GM19468 (cell line): Measurements from ENCODE around the gene GNG12.

ENCODE experiments used
- ATAC-seq: cut with Tn5 transposase; IDR thresholded peaks from one replicate; pipeline ENCODE4 v1.9.1; 2021; ENCODE audit warnings: mild to moderate bottlenecking, moderate library complexity, moderate number of reproducible peaks; ENCODE audit not compliant: unreplicated experiment; ENCODE audit errors: extremely low read depth

GNG12 gene

GRCh38 chr1:67716800-67717199 is 116.5 kb downstream of the GNG12 start:
- ATAC-seq: no peak

DNA sequence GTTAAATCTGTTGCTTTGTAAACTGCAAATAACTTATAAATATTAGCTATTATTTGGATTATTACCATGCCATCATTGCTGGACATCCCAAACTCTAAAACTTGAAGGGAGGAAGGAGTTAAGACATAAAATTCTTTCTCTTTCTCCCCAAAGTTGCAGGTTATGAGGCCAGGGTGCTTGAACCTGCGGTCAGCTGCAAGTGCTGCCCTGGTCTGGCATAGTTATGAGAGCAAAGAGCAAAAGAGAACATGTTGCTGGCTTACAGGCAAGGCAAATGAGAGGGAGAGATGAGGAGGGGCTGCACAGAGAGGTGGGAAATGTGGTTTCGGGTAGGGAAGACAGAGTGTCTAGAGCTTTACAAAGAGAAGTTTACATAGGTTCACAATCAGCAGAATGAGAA is 117.4 kb downstream of the GNG12 start:
- ATAC-seq: no peak

GRCh38 chr1:67713057-67713846 is 120.0 kb downstream of the GNG12 start:
- no peak for ATAC-seq

GRCh38 chr1:67711855-67712212 is 121.4 kb downstream of the GNG12 start:
- ATAC-seq: no peak

DNA sequence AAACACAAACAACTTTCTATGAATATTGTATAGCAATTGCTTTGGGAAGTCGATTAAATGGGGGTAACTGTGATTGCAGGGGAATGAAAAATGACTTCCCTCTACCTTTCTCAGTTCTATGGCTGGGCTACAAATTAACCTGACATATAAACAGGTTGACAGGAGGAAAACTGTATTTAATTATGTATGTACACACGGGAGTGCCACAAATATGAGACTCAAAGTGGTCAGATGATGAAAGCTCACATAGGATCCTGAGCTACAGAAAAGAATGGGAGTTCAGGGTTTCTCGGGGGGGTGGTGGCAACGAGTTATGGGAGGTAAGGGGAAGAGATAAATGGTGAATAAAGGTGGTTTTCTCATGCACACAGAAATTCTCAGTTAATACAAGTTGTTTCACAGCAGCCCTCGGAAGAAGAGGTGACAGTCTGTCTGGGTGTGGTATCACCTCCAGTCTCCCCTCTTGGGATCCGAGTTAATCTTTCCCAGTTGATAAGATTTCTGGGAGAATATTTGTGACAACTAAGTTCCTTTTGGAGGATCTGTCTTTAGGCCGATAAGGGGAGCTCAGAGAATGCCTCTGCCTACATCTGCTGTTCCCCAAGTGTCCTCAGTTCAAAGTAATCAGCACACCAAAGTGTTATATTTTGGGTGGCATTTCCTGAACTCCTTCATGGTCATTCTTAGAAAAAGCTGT is 122.0 kb downstream of the GNG12 start:
- ATAC-seq: no peak

DNA sequence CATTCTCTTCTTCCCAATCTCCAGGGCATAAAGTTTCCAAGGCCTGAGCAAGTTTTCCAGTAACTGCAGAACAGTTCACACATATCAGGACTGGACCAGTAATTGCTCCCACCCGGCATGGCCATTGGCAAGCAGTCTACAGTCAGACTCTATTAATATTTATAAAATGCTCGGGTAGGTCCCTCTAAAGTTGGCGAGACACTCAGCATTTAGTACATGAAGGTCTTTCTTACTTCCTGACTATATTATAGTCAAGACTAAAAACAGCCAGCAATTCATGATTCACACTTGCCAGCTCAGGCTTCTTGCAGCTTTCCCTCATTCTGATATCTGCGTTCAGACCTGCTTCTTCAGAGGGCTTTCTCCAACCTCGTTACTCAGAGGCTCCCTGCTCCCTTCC is 122.8 kb downstream of the GNG12 start:
- no peak for ATAC-seq

DNA sequence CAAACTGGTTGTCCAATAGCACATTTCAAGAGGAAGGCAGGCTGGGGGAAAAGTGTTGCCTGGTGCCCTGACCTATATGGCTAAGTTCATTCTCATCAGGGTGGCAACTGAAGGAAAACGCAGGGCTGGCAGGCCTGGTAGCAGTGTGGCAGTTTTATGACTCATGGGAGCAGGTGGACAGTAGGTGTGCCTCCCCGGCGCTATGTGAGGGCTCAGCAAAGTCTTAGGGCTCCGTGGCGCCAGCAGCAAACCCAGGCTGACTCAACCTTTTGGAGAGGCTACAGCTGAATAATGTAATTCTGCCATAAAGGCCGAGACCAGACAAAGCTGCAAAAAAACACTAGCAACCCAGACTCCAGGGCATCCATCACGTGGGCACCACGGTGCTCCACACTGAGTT is 124.7 kb downstream of the GNG12 start:
- ATAC-seq: no peak

GRCh38 chr1:67705735-67706453 is 127.4 kb downstream of the GNG12 start:
- ATAC-seq: no peak

DNA sequence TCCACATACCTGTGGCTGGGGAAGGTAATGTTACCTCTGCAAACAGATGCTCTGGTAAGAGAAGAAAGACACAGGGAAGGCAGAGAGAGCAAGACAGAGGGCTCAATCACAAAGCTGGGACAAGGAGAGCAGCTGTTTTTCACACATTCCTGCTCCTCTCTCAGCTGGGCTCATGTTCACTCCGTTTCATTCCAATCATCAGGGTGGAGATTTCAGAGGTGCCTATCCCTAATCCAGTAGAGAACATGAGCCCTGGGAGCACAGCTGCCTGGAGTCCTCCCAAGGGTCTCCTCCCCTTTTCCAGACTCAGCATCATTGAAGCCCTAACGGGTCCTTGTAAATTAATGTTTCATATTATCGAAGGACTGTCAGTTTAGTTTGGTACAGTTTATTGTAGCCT is 128.9 kb downstream of the GNG12 start:
- no peak for ATAC-seq

DNA sequence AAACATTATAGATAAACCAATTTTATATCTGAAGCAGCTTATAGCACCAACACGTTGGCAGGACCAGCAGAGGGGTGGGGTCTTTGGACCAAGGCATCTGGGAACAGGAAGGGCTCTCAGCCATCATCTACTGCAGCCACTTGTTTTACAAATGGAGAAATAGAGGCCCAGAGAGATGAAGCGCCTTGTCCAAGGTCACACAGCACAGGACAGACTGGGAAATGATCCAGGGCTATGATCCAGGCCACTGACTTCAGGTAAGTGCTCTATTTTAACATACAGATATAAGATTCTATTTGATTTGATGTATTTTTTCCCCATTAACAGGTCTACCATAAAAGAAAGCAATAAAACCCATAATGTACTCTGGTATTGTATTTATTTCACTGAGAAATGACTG is 131.4 kb downstream of the GNG12 start:
- ATAC-seq: no peak

GRCh38 chr1:67700692-67701410 is 132.4 kb downstream of the GNG12 start:
- no peak for ATAC-seq

DNA sequence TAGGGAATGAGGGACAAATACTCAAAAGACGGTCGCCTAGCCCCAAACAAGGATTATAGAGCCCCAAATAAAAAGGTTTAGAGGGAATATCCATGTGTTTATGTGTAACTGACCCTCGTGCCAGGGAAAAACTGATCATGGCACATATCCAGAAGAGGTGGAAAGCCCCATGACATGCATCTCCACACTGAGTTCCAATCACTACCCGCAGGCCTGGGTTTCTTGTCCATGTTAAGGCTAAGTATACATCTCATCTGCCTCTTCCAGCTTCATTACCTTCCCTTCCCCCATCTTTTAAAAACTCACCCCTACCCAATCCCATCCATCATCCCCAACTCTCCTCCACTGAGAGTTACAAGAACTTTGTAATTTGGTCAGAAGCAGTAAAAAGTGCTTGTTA is 133.0 kb downstream of the GNG12 start:
- no peak for ATAC-seq

DNA sequence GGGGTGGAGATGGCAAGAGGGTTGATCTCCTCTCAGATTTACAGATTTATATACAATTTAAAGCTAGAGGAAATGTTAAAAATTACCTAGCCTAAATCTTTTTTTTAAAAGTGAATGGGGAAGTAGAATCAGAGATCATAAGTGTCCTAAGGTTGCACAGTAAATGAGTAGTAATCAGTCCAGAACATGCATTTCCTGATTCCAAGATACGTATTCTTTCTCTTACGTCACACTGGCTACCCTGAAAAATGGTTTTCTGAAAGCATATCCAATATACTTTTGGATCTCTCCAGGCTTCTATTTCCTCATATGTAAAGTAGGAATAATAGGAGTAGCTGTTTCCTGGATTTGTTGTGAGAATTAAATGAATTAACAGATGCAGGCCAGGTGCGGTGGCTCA is 136.6 kb downstream of the GNG12 start:
- ATAC-seq: no peak

DNA sequence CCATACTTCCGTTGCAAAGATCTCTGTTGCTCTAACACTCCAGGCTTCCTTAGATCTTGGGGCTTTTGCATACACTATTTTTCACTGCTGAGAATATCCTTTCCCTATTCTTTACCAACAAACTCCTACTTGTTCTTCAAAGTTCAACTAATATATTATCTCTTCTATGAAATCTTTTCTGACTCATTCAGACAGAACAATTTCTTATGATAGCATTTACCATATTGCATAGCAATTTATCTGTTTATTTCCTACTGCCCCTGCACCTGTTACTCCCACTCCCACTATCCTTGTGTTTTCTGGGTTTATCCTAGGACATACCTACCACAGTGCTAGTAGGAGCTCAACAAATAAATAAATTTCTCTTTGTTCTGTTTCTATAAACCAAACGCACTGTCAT is 137.3 kb downstream of the GNG12 start:
- no peak for ATAC-seq

DNA sequence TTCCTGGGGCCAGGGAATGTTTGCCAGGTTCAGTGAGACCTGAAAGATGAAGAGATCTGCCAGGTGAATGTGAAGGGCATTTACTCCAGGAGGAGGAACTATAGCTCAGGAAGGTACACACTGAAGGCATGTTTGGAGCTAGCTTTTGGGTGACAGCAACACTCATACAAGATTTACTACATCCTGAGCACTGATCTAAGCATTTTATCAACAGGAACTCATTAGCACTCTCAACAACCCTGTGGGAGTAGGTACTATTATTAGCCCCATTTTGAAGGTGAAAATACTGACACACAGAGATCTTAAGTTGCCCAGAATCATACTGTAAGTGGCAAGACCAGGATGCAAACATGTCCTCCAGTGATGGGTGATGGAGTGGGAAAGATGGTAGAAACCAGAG is 141.6 kb downstream of the GNG12 start:
- ATAC-seq: no peak

DNA sequence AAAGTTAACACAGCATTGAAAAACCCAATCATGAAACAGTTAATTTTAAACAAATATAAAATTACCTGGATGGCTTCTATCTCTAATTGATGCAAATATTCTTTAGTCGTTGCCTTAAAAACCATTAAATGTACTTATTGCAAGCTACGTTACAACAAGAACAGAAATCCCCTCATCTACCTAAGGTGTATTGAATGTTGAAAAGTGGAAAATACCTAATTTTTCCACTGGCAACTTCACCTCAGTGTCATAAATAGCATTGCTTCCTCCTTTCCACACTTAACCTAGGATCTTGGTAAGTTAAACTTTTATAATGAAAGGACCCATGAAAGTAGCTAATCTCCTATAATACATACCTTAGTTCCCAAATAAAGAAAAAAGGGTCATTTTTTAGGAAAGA is 142.9 kb downstream of the GNG12 start:
- no peak for ATAC-seq

DNA sequence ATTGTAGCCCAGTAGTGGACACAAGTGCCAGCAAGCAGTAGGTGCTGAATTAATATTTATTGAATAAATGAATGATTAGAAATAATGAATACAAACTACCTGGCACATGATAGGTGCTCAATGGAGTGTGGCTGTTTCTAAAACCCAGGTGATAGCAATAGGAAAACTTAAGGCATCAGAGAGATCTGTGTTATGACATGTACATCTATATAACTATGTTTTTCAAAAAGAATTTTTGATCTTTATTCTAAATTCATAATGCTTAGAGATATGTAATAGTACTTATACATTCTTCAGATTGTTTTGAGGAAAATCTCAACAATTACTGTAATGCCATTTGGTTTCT is 143.3 kb downstream of the GNG12 start:
- no peak for ATAC-seq

- no peak for ATAC-seq
These were observed 143.8 kb downstream of the GNG12 start for GRCh38 chr1:67689267-67690017.

DNA sequence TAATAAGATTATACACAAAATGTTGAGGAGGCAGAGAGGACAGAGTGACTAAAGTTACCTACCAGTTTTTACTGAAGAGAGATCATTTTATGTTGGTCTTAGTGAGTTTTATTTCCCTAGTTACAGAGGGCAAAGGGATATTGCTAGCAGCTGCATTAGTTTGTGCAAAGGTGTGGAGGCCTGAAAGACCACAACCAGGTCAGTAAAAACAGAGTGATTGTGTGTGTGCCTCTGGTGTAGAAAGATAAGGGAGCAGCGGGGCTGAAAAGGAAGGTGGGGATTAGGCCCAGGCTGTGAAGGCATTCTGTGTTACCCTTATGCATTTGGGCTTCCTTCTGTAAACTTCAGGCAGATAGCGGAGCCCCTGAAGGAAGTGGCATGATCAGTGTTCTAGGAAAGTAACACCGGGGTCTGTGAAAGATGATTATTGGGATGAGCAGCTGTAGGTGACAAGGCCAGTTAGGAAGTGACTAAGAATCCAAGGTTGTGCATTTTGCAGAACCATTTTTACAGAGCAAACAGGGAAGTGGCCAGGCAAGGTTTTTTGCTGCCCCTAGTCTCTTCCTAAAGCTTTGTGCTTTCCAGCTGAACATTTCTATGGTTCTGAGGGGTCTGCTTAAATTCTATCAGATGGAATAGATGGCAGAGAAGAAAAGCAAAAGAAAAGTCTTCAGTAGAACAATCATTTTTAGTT is 144.6 kb downstream of the GNG12 start:
- ATAC-seq: no peak

GRCh38 chr1:67687649-67688048 is 145.6 kb downstream of the GNG12 start:
- ATAC-seq: no peak
